Hindlimb muscle (tissue), 1 donor: Measurements from ENCODE around the gene MYO16. TPM values are rescaled to one million over a fixed set of nuclear protein-coding genes. Genes with fewer than 3 reads are reported as not detected.
"Not testable (repeated sequence)": the region's sequence is repeated elsewhere in the genome, so short reads cannot be mapped to it uniquely, and the experiment has no call there.

Experiments used
- DNase-seq: peaks from one replicate; pipeline ENCODE4 v3.0.0-alpha.2; 2013
- polyA plus RNA-seq: library from polyadenylated mRNA; unstranded; fragments of 120-200 nt; gene quantifications from one replicate; pipeline ENCODE4 v1.2.1, GENCODE V29; 2013; ENCODE audit not compliant: insufficient read length

The MYO16 gene
- polyA plus RNA-seq, 1 donor, result 27.9 TPM

- no peak for DNase-seq
Observed at GRCh38 chr13:109204657-109205056, 575.2 kb downstream of the MYO16 start.

- DNase-seq, result no peak
Observed at GRCh38 chr13:109205315-109205714, 575.9 kb downstream of the MYO16 start.

GRCh38 chr13:109206616-109207015, 577.2 kb downstream of the MYO16 start:
- no peak for DNase-seq

- DNase-seq, result no peak
Observed at GRCh38 chr13:109207622-109208021, 578.2 kb downstream of the MYO16 start.

DNA sequence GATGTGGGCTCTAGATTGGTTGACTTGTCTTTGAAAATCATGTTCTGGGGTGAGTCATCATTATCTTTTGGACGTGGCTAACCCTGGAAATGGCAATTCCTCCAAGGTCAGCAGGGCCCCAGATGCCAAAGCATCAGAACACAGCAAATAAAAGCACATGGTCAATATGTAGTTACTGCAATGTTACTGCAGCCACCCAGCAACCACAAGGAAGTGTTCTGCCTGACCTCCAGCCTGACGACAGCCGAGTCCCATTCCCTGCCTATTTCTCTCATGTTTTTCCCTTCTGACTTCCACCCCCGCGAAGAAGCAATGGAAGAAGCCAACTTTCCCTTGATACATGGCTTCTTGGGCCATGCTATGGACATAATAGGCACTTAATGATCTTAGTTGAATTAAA, 579.1 kb downstream of the MYO16 start:
- no peak for DNase-seq

- no peak for DNase-seq
Observed at GRCh38 chr13:109209526-109209925, 580.1 kb downstream of the MYO16 start.

GRCh38 chr13:109211616-109212015, 582.2 kb downstream of the MYO16 start:
- no peak for DNase-seq

DNA sequence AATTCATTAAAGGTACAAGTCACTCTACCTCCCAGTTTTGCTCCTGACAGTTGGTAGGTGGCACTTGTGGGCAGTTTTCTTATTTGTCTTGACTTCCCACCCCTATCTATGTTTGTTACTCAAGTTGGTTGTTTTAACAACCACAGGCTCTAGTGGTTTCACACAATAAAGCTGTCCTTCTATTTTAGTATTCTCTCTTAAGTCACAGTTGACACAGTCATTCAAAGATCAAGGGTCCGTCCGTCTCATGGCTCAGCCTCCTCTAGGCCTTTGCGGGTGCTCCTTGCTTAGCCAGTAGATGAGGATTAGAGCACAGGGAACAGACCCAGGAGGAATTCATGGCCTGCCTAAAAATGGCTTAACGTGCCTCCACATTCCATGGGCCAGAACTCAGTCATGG, 583.2 kb downstream of the MYO16 start:
- DNase-seq, result no peak

DNA sequence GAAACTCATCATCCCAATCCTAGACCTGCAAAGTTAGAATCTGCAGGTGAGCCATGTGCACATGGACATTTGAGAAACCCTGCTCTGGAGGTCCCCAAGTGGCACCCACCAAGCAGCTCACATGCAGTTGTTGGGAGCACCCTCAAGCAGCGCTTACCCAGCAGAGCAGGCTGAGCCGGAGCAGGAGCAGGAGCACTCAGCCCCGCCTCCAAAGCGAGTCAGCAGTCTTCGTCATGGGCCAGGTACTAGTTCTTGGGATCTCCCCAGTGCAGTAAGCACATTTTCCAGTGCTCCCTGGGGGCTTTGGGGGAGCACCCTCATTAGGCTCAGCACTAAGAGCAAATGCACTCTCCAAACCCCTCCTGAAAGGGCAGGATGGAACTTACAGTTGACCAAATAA, 584.3 kb downstream of the MYO16 start:
- DNase-seq, result no peak

GRCh38 chr13:109214393-109214792, 585.0 kb downstream of the MYO16 start:
- no peak for DNase-seq

GRCh38 chr13:109215377-109215776, 586.0 kb downstream of the MYO16 start:
- DNase-seq, result no peak

DNA sequence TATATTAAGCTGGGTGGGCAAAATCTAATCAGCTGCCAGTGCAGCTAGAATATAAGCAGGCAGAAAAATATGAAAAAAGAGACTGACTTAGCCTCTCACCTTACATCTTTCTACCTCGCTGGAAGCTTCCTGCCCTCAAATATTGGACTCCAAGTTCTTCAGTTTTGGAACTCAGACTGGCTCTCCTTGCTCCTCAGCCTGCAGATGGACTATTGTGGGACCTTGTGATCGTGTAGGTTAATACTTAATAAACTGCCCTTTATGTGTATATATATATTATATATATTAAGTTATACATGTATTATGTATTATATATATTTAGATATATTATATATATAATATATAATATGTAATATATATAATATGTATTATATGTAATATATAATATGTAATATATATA, 588.1 kb downstream of the MYO16 start:
- not testable (repeated sequence) for DNase-seq

DNA sequence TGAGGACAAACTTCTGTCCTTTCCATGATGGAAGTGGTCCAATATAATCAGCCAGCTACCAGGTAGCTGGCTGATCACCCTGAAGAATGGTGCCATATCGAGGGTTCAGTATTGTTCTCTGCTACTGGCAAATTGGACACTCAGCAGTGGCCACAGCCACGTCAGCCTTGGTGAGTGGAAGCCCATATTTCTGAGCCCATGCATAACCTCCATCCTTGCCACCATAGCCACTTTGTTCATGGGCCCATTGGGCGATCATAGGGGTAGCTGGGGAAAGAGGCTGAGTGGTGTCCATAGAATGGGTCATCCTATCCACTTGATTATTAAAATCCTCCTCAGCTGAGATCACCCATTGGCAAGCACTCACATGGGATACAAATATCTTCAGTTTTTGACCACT, 591.2 kb downstream of the MYO16 start:
- no peak for DNase-seq

GRCh38 chr13:109224033-109224432, 594.6 kb downstream of the MYO16 start:
- no peak for DNase-seq

- no peak for DNase-seq
Observed at GRCh38 chr13:109226631-109227030, 597.2 kb downstream of the MYO16 start.

GRCh38 chr13:109227344-109227940, 598.0 kb downstream of the MYO16 start:
- DNase-seq, result no peak

- DNase-seq, result no peak
Observed at GRCh38 chr13:109228211-109228610, 598.8 kb downstream of the MYO16 start.

GRCh38 chr13:109231888-109232287, 602.5 kb downstream of the MYO16 start:
- DNase-seq, result no peak

DNA sequence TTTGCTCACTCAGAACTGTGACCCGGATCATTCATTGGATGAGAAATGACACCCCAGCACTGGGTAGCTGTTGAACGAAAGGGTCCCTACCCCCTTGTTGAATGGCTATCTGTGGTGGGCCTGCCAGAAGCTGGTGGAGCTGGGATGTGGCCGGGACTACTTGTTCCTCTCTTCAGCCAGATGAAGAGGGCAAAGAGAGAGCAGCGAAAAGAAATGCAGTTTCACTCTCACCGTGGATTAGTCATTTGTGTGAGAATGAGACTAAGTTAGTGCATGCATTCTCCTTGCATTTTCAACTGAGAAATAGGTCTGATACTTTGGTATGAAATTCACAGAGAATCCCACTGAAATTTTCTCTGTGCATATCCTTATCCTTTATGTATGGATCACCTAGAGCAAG, 603.9 kb downstream of the MYO16 start:
- DNase-seq, result no peak

- DNase-seq, result no peak
Observed at GRCh38 chr13:109235901-109236300, 606.5 kb downstream of the MYO16 start.

GRCh38 chr13:109241160-109241559, 611.7 kb downstream of the MYO16 start:
- no peak for DNase-seq

GRCh38 chr13:109243311-109243951, 614.0 kb downstream of the MYO16 start:
- no peak for DNase-seq

DNA sequence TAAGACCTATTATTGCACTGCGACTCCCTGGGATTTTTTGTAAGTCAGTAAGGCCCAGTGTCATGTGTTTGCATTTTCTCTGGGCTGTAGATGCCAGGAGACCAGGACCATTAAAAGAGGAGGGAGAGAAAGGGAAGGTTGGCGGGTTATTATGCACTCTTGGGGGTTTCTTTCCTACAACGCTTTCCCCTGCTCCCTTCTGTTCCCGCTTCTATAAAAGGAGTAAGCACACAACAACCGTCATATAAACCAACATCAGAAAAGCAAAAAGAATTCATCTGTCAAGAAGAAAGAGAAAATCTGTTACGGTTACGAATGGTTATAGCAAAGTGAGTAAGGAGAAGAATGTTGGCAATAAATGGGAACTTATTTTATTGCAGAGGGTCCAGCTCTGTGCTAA, 615.2 kb downstream of the MYO16 start:
- no peak for DNase-seq

DNA sequence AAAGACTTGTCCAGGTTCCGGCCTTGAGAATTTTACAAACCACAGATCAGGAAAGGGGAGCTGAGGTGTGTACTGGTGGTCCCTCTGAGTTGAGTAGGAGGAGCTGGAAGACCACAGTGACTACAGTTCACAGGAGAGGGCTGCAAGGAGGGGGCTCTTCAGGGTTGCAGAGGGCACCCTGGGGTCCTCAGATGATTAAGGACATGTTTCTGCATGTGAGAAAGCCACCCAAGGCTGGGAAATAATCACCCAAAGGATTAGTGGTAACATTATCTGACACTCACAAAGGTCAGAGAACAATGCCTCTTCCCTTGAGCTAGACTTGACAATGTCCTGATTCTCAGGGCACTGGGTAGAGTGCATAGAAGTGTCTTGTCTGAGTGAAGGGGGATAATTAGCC, 616.6 kb downstream of the MYO16 start:
- no peak for DNase-seq
